GM21825 (cell line): ENCODE data around the gene TBC1D19.
"Not testable (repeated sequence)": the region's sequence is repeated elsewhere in the genome, so short reads cannot be mapped to it uniquely, and the experiment has no call there.

Experiments
- ATAC-seq: cut with Tn5 transposase; IDR thresholded peaks from one replicate; pipeline ENCODE4 v1.9.1; 2021; ENCODE audit warnings: mild to moderate bottlenecking, moderate library complexity; ENCODE audit not compliant: unreplicated experiment

The TBC1D19 gene

DNA sequence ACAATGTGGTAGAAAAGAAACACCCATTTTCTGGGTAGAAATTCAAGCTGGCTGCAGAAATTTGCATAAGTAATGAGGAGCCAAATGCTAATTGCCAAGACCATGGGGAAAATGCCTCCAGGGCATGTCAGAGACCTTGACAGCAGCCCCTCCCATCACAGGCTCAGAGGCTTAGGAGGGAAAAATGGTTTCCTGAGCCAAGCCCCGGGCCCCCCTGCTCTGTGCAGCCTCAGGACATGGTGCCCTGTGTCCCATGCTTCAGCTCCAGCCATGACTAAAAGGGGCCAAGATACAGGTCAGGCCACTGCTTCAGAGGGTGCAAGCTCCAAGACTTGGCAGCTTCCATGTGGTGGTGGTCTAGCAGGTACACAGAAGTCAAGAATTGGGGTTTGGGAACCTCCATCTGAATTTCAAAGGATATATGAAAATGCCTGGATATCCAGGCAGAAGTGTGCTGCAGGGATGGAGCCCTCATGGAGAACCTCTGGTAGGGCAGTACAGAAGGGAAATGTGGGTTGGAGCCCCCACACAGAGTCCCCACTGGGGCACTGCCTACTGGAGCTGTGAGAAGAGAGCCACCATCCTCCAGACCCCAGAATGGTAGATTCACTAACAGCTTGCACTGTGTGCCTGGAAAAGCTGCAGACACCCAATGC is 95.3 kb downstream of the TBC1D19 start:
- ATAC-seq: not testable (repeated sequence)

- ATAC-seq: no peak
Observed at GRCh38 chr4:26682436-26682835, 98.6 kb downstream of the TBC1D19 start.

GRCh38 chr4:26685250-26685649 is 101.4 kb downstream of the TBC1D19 start:
- no peak for ATAC-seq

DNA sequence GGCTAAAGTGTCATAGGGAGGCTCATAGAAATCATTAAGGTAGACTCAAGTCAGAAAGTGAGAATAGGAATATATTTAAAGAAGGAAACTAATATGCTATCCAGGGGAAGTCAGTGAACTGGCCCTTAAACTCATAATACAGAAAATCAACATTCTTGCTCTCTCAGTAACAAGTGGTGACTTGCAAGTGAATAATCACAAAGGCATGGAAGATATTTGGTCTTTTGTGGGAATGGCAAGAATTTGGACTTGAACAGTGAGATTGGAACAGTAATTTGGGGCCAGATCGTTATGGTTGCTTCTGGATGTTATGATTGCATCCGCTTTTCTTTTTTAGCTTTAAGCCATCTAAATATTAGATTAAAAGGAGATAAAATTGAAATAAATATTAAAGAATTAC is 103.8 kb downstream of the TBC1D19 start:
- ATAC-seq: no peak

DNA sequence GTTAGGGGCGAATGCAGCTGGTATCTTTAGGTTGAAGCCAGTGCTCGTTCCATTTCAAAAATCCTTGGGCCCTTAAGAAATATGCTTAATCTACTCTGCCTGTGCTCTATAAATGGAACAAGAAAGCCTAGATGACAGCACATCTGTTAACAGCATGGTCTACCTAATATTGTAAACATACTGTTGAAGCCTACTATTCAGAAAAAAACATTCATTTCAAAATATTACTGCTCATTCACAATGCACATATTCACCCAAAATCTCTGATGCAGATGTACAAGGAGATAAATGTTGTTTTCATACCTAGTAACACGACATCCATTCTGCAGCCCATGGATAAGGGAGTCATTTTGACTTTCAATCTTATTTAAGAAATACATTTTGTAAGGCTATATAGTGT is 106.6 kb downstream of the TBC1D19 start:
- ATAC-seq: no peak

DNA sequence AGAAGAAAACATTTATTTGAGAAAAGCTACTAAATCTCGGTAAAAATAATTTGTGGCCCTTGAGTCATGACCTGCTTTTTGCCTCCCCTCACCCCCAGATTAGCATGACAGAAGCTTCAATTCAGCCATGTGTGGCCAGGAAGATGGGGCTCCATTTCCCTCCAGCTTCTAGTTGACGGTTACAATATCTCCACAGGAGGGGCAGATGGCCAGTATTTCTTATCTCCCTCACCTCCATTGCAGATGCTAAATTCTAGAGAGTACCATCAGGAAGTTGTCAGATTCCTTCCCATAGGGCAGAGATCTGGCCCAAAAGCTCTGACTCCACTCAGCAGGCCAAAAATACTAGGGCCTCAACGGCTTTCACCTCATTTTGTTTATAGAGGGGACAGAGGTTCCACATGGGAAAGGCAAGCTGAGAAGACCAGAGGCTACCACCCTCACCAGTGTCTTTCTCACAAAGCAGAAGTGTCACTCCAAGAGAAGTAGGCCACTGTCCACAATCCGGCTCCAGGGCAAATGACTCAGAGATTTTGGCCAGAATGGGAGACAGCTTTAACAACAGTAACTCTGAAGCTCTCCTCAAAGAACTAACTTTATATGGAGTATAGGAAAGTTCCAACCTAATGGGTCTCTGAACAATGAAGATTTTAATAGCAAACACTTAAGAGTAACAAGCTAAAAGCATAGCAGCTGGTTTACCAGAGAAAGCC is 108.3 kb downstream of the TBC1D19 start:
- no peak for ATAC-seq

- ATAC-seq: not testable (repeated sequence)
Observed at GRCh38 chr4:26694131-26694530, 110.2 kb downstream of the TBC1D19 start.

DNA sequence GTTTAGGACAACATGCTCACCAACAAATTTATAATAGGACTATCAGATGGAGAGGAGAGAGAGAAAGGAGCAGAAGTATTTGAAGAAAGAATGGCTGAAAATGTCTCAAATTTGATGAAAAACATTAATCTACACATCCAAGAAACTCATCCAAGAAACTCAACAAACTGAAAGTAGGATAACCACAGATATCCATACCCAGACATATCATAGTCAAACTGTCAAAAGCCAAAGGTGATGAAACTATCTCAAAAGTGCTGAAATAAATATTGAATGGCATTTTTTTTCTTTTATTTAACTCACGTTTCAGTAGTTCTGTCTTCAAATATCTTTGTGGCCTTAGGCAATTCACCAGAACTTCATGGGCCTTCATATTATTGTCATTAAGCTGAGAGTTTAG is 116.2 kb downstream of the TBC1D19 start:
- no peak for ATAC-seq

GRCh38 chr4:26701095-26701494 is 117.2 kb downstream of the TBC1D19 start:
- no peak for ATAC-seq

DNA sequence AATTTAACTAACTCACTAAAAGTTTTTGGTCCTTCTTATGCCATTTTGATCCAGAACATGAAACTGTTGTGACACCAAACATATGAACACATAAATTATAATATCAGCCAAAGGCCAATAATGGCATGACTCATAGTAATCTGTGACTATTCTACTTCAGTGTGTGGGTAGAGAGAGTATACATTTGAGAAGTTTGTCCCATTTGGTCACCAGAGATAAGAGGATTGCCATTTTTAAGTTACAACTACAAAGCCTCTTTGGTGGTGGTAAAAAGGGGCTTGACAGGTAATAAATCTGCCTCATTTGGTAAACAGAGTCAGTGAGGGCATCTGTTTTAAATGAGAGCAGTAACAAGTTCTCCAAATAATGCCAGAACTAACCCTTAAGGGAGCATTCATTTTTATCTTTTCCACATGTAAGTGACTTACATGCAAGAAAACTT is 117.9 kb downstream of the TBC1D19 start:
- no peak for ATAC-seq

GRCh38 chr4:26707342-26707741 is 123.5 kb downstream of the TBC1D19 start:
- ATAC-seq: no peak

- ATAC-seq: no peak
Observed at GRCh38 chr4:26709246-26709645, 125.4 kb downstream of the TBC1D19 start.

GRCh38 chr4:26713563-26714151 is 129.8 kb downstream of the TBC1D19 start:
- ATAC-seq: no peak

DNA sequence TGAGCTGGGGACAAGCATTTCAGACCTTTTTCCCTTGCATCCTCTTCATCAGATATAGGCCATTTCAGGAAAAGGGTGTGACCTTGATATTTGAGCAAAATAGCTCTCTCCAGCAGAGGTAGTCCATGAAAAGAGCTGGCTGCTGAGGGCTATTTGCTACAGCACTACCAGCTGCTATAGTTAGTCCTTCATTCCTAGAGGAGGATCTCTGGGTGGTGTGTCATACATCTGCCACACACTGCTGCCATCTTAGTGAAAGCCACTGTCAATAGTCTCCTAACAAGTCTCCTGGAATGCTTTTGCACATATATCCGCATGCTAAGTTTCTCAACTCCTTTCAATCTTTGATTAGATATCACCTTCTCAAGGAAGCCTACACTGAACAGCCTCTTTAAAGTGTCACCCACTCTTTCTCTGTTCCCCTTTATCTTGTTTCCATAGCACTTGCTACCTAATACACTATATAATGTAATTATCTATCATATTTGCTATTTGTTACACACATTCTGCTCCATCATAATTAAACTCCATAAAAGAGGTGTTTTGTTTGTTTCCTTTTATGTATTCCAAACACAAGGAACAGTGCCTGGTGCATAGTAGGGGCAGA is 131.9 kb downstream of the TBC1D19 start:
- no peak for ATAC-seq

GRCh38 chr4:26717332-26717731 is 133.4 kb downstream of the TBC1D19 start:
- no peak for ATAC-seq

DNA sequence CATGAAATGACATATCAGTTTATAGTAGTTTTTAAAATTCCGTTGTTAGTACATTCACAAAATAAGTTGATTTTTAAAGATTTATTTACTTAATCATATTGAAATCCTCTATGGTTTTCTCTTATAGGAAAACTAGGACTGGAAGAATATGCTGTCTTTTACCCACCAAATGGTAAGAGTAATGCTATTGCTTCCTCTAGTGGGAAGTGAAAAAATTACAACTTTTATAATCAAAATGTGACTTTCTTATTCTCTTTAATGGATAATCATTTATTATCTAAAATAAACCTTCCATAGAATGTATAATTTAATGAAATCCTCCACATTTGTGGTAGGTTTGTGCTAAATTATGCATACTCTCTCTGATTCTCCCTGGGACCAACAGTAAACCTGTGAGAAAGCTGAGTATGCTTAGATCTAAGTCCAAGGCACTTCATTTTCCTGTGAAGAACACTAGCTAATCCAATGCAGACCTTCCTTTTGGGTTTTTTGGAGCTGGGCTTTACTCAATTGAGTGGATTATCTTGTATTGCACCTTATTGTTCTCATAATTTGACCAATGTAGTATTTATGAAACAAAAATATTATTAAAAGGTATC is 136.2 kb downstream of the TBC1D19 start:
- no peak for ATAC-seq

DNA sequence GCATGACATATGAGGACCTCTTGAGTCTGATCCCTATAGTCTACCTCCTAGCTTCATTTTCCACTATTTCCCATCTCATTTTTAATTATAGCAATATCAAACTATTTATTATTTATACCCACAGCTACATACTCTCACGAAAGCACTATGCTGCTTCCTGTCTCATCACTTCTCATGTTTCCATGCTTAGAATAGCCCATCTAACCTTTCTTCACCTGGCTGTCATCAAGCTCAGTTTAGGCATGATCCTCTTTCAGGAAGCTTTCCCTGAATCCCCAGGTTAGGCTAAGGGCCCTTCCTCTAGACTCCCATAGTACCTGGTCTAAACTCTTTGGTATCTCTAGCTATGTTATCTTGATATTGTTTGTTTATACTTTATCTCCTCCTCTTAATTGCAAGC is 137.8 kb downstream of the TBC1D19 start:
- ATAC-seq: no peak

DNA sequence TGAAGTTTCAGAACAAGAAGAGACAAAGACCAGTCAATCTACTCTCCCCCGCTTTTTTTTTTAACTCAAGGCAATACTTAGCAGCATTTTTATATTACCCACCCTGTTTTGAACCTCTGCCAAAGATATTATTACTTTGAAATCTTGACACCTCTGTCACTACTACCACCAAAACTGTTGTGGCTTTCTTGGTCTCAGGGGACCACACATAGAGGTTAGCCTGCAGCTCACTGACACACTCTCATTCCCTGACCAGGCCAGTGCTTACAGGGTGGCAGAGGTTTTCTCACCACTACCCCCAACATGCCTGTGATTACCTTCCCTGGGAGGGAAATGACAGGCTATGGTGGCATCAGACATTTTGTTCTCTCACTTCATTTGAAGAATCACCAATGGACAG is 139.3 kb downstream of the TBC1D19 start:
- ATAC-seq: peak; percentile 86

DNA sequence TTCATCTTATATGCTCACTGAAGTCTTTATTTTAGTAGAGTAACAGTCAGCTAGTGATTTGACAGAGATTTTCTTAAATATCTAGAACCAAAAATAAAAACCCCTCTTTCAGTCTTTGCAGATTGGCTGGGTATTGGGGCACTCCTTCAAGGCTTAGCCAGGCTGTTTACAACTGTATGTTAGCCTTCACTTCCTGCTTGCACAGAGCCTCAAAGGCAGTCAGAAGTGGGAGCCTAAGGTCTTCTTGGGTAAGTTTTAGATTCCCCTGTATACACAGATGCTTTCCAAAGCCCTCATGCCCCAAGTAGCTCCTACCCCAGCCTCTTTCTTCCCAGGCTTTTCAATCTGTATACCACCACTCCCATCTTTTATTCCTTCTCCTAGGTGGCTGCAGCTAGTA is 140.7 kb downstream of the TBC1D19 start:
- no peak for ATAC-seq

GRCh38 chr4:26726655-26727387 is 142.9 kb downstream of the TBC1D19 start:
- no peak for ATAC-seq

DNA sequence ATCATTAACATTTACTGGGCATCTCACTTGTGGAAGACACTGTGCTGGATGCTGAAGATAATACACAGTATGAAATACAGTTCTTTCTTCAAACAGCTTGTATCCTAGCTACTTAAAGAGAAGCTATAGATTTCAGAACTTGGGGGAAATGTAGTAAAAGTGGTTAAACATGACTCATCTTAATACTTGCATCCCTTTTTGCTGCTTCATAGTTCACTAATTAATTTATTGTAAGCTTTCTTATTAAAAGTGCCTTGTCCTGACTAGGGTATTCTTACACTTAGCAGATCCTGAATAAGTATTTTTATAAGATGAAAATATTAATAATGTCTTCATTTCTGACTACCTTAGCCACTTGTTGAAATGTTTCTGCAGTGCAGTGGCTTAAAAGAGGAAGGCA is 144.0 kb downstream of the TBC1D19 start:
- ATAC-seq: no peak
